Skin epidermis (tissue), 12 donors: ENCODE data around the gene GNL3.
A peak's percentile ranks its signal among the peaks of the same experiment; 100 is the strongest.

Experiments used
- H3K27ac ChIP-seq, 21 experiments: fragments of 200-600 bp; sonication (generic) in 11 of 21; one replicate each; pipeline ENCODE4 v1.5.0; 2020; ENCODE audit warnings: mild to moderate bottlenecking in 3 of 21, inconsistent platforms in 2 of 21, moderate library complexity in 2 of 21
- H3K4me3 ChIP-seq, 7 experiments: fragments of 200-600 bp; sonication (generic) in 2 of 7; one replicate each; pipeline ENCODE4 v1.5.0; 2020; ENCODE audit warnings: inconsistent platforms in 2 of 7, mild to moderate bottlenecking in 2 of 7, moderate library complexity in 1 of 7

GNL3 gene

GRCh38 chr3:52684184-52684583, 1.6 kb upstream of the GNL3 start:
- Histone ChIP-seq H3K27ac (peak overlapping the region in 3 of 21 experiments; percentile 98 to 99 (median 98)), H3K4me3 (peak overlapping the region in 1 of 7 experiments; percentile 75)

GRCh38 chr3:52685285-52685708, 535 bp upstream of the GNL3 start:
- H3K27ac ChIP-seq, result peak overlapping the region; percentile 87 to 100 (median 97)
- H3K4me3 ChIP-seq, result peak overlapping the region; percentile 54 to 95 (median 66)

- no peak overlapping the region for H3K4me3 ChIP-seq
- peak overlapping the region in 3 of 21 experiments; percentile 13 to 44 (median 33) for H3K27ac ChIP-seq
These were observed 2.4 kb downstream of the GNL3 start for GRCh38 chr3:52688266-52688665.

- peak overlapping the region in 2 of 21 experiments; percentile 13 to 23 for H3K27ac ChIP-seq
- no peak overlapping the region for H3K4me3 ChIP-seq
These were observed 3.3 kb downstream of the GNL3 start for GRCh38 chr3:52689151-52689550.

GRCh38 chr3:52690560-52690959, 4.7 kb downstream of the GNL3 start:
- no peak overlapping the region for H3K27ac ChIP-seq

GRCh38 chr3:52693071-52693470, 7.2 kb downstream of the GNL3 start:
- Histone ChIP-seq H3K4me3 (no peak overlapping the region), H3K27ac (no peak overlapping the region)

More at GRCh38 chr3:52690560-52690959, 4.7 kb downstream of the GNL3 start:
- no peak overlapping the region for H3K4me3 ChIP-seq

- Histone ChIP-seq H3K4me3 (no peak overlapping the region), H3K27ac (no peak overlapping the region)
These were observed 8.8 kb downstream of the GNL3 start for GRCh38 chr3:52694528-52695189.

- Histone ChIP-seq H3K27ac (peak overlapping the region in 1 of 21 experiments; percentile 38), H3K4me3 (no peak overlapping the region)
These were observed 10.2 kb downstream of the GNL3 start for GRCh38 chr3:52695798-52696671.

GRCh38 chr3:52696830-52697631, 11.2 kb downstream of the GNL3 start:
- peak overlapping the region in 2 of 21 experiments; percentile 9 to 38 for H3K27ac ChIP-seq
- H3K4me3 ChIP-seq, result no peak overlapping the region

- Histone ChIP-seq H3K27ac (no peak overlapping the region), H3K4me3 (no peak overlapping the region)
These were observed 11.8 kb downstream of the GNL3 start for GRCh38 chr3:52697632-52697965.

- peak overlapping the region in 4 of 21 experiments; percentile 26 to 97 (median 93) for H3K27ac ChIP-seq
- no peak overlapping the region for H3K4me3 ChIP-seq
These were observed 17.5 kb downstream of the GNL3 start for GRCh38 chr3:52703341-52703740.

- Histone ChIP-seq H3K4me3 (peak overlapping the region; percentile 62 to 92 (median 71)), H3K27ac (peak overlapping the region; percentile 58 to 97 (median 90))
These were observed 19.0 kb downstream of the GNL3 start for GRCh38 chr3:52704611-52705437.

GRCh38 chr3:52705438-52705687, 19.5 kb downstream of the GNL3 start:
- peak overlapping the region; percentile 62 to 92 (median 71) for H3K4me3 ChIP-seq
- H3K27ac ChIP-seq, result peak overlapping the region; percentile 58 to 97 (median 90)

GRCh38 chr3:52705688-52706686, 20.2 kb downstream of the GNL3 start, which contains the start of the genes GLT8D1 and SPCS1:
GLT8D1 (minus strand) TSS chr3:52705791; CDS start chr3:52700460, 5,331 bp downstream.
SPCS1 (plus strand) TSS chr3:52706106; CDS start chr3:52706247, 141 bp downstream.
- H3K4me3 ChIP-seq, result peak within 1 kb of the TSS; percentile 62 to 92 (median 71)
- peak within 1 kb of the TSS; percentile 58 to 97 (median 90) for H3K27ac ChIP-seq

GRCh38 chr3:52707585-52707984, 21.8 kb downstream of the GNL3 start:
- Histone ChIP-seq H3K27ac (peak overlapping the region in 1 of 21 experiments; percentile 91), H3K4me3 (no peak overlapping the region)

- Histone ChIP-seq H3K4me3 (no peak overlapping the region), H3K27ac (no peak overlapping the region)
These were observed 24.7 kb downstream of the GNL3 start for GRCh38 chr3:52710512-52710911.

GRCh38 chr3:52712291-52713212, 26.7 kb downstream of the GNL3 start:
- H3K27ac ChIP-seq, result peak overlapping the region in 1 of 21 experiments; percentile 21
- no peak overlapping the region for H3K4me3 ChIP-seq
